DMS114 treated with DMSO at 0.1 percent for 48 hours (cell line): ENCODE data around the gene SMO.
"Not testable (repeated sequence)": the region's sequence is repeated elsewhere in the genome, so short reads cannot be mapped to it uniquely, and the experiment has no call there.

Source experiments
- DNase-seq: peaks from one replicate; lab custom pipeline; 2025; ENCODE audit not compliant: unreplicated experiment; lab: John Stamatoyannopoulos, UW

Gene SMO

GRCh38 chr7:129231666-129232065, 43.2 kb downstream of the SMO start:
- DNase-seq = no peak

- no peak for DNase-seq
Measured at GRCh38 chr7:129238546-129238945, 50.1 kb downstream of the SMO start.

GRCh38 chr7:129240119-129240820, 51.8 kb downstream of the SMO start:
- DNase-seq = no peak

- DNase-seq = no peak
Measured at GRCh38 chr7:129244220-129244619, 55.8 kb downstream of the SMO start.

DNA sequence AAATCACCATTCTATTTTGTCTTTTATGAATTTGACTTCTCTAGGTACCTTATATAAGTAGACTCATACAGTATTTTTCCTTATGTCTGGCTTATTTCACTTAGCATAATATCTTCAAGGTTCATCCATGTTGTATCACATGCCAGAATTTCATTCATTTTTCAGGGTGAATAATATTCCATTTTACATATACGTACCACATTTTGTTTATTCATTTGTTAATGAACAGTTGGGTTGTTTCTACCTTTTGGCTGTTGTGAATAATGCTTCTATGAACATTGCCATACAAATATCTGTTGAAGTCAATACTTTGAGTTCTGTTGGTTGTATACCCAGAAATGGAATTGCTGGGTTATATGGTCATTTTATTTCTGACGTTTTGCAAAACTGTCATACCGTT, 57.1 kb downstream of the SMO start:
- no peak for DNase-seq

- DNase-seq = no peak
Measured at GRCh38 chr7:129247087-129247486, 58.7 kb downstream of the SMO start.

DNA sequence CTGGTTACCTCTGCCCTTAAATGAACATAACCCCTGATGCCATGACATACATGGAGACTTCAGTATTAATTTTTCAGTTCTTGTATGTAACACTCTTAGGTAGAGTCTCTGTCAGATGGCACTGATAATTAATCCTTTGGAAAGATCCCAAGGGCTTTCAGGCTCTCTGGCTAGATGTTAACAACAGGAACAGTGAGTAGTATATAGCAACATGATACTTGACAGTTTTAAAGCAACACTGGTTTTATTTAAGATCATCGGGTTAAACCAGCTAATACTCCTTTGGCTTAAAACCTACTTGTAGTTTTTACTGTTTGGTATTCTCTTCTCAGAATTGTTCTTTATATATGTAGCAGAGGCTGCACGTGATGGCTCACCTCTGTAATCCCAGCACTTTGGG, 63.7 kb downstream of the SMO start:
- DNase-seq = no peak

DNA sequence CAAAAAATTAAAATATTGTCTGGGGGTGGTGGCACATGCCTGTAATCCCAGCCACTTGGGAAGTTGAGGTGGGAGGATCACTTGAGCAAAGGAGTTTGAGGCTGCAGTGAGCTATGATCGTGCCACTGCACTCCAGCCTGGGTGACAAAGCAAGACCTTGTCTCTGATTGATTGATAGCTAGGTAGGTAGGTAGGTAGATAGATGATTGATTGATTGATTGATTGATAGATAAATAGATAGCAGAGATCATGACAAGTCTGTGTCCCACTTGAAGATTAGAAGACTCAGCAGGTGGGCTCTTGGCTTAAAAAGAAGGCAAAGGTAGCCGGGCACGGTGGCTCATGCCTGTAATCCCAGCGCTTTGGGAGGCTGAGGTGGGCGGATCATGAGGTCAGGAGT, 64.2 kb downstream of the SMO start:
- not testable (repeated sequence) for DNase-seq

- no peak for DNase-seq
Measured at GRCh38 chr7:129255800-129256199, 67.4 kb downstream of the SMO start.

DNA sequence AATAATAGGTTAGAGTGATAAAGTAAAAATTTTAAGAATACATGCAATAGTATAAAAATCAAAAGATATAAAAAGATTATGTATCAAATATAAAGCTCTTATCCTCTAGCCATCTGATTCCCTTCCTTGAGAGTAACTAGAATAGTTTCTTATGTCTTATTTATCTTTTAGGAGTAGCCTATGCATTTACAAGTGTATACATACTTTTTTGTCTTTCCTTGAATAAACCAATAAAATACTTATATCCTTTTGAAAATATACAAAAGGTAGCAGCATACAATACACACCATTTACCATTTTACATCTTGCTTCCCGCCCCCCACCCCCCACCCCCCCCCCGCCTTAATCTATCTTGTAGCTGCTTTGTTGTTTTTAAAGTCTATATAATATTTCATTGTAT, 67.8 kb downstream of the SMO start:
- DNase-seq = no peak

DNA sequence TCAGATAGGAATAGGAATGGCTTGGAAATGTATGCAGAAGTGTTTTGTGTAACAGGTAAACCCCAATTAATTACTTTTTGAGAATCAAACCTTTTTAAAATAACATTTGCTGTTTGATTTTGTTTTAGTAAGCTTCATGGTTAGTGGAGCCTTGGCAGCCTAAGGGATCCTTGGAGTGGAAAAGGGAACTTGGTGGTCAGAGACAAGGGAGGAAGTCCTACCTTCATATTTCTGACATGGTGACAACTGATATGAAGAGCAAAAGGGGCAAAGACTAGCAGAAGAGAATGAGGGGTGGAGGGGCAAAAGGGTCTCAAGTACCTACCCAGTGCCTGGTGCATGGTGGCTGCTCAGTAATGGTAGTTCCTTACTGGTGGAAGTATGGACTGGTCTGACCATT, 68.7 kb downstream of the SMO start:
- no peak for DNase-seq

GRCh38 chr7:129258649-129259389, 70.4 kb downstream of the SMO start:
- DNase-seq = no peak

DNA sequence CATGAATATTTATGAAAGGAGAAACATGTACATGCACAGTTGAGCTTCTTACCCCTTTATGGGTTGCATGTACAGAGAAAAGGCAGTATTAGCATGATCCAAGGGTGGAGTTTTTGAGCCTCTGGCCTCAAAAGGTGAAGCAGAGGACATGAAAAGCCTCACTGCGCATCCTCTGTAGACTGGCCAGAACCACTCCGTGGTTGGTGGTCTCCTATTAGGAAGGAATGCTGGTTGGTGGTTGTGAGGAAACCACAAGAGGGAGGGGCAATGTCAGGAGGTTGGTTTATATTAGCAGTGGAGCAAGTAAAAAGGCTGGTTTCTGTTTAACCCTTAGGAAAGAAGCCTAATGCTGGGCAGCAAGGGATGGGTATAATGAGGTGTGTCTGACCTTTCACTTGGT, 73.9 kb downstream of the SMO start:
- DNase-seq = no peak
